NCI-H524 (cell line): ENCODE results near the gene GNS.

Experiments used
- DNase-seq, 2 experiments: peaks; one replicate each; lab custom pipeline; 2025; lab: John Stamatoyannopoulos, UW

The GNS gene

GRCh38 chr12:64736771-64737170, 22.4 kb downstream of the GNS start:
- DNase-seq: no peak

- DNase-seq: no peak
These were observed 23.8 kb downstream of the GNS start for GRCh38 chr12:64735442-64735841.

- DNase-seq: peak; percentile 77 to 83
These were observed 25.3 kb downstream of the GNS start for GRCh38 chr12:64733857-64734256.

GRCh38 chr12:64731683-64732082, 27.5 kb downstream of the GNS start:
- DNase-seq: no peak

- peak; percentile 78 to 90 for DNase-seq
These were observed 28.6 kb downstream of the GNS start for GRCh38 chr12:64730588-64730969.

- peak; percentile 16 to 42 for DNase-seq
These were observed 29.2 kb downstream of the GNS start for GRCh38 chr12:64729909-64730587.

GRCh38 chr12:64724201-64724745, 34.9 kb downstream of the GNS start:
- DNase-seq: no peak

- DNase-seq: no peak
These were observed 35.6 kb downstream of the GNS start for GRCh38 chr12:64723630-64724029.

- DNase-seq: no peak
These were observed 36.4 kb downstream of the GNS start for GRCh38 chr12:64722835-64723234.

- DNase-seq: peak; percentile 81 to 95
These were observed 38.3 kb downstream of the GNS start for GRCh38 chr12:64720884-64721283.

- DNase-seq: no peak
These were observed 40.6 kb downstream of the GNS start for GRCh38 chr12:64718649-64719048.

GRCh38 chr12:64716839-64717455, 42.3 kb downstream of the GNS start:
- no peak for DNase-seq

GRCh38 chr12:64716371-64716770, 42.8 kb downstream of the GNS start:
- DNase-seq: no peak

- DNase-seq: no peak
These were observed 44.6 kb downstream of the GNS start for GRCh38 chr12:64714551-64714968.

GRCh38 chr12:64713376-64713775, 45.8 kb downstream of the GNS start:
- no peak for DNase-seq

GRCh38 chr12:64709429-64709828, 49.8 kb downstream of the GNS start:
- DNase-seq: no peak

GRCh38 chr12:64707926-64708325, 51.3 kb downstream of the GNS start:
- DNase-seq: no peak

- DNase-seq: peak in 1 of 2 experiments; percentile 31
These were observed 51.8 kb downstream of the GNS start for GRCh38 chr12:64707362-64707761.

- DNase-seq: no peak
These were observed 52.3 kb downstream of the GNS start for GRCh38 chr12:64706857-64707256.

GRCh38 chr12:64706306-64706705, 52.9 kb downstream of the GNS start:
- no peak for DNase-seq

GRCh38 chr12:64701283-64701682, 57.9 kb downstream of the GNS start:
- peak; percentile 11 to 37 for DNase-seq

- no peak for DNase-seq
These were observed 58.7 kb downstream of the GNS start for GRCh38 chr12:64700532-64700931.

GRCh38 chr12:64699504-64700115, 59.6 kb downstream of the GNS start:
- DNase-seq: no peak
